Measurements from ENCODE around the gene SGSH. TPM values are rescaled to one million over a fixed set of nuclear protein-coding genes. Genes with fewer than 3 reads are reported as not detected.

Gene SGSH
- total and polyA plus RNA-seq, 2 experiments from 2014 or later = 21.2 to 63.5 TPM

GRCh38 chr17:80173126-80173525 lies 47.0 kb downstream of the SGSH start:
- no peak overlapping the region for H2AFZ ChIP-seq
- H3K36me3 ChIP-seq (ENCODE audit: low read depth) = no peaks in the 10 kb centered on the region
- no peak overlapping the region for H3K27ac ChIP-seq
- no peaks in the 10 kb centered on the region for H3K9me2 ChIP-seq (ENCODE audit: insufficient read depth)
- in situ Hi-C loops (cut with MboI) = no loop called here
- no peaks in the 10 kb centered on the region for H4K20me1 ChIP-seq (ENCODE audit: insufficient read depth)
- DNase-seq = no peak
- no peaks in the 10 kb centered on the region for H3K79me2 ChIP-seq (ENCODE audit: insufficient read depth)
- no peaks in the 10 kb centered on the region for H3F3A ChIP-seq (ENCODE audit: insufficient read depth)
- TF ChIP-seq EZH2 (IDR thresholded peaks at IDR 0.05; ENCODE audit: insufficient read depth, poor library complexity, severe bottlenecking) = no peak
- no peak for TF ChIP-seq EZH2phosphoT487 (IDR thresholded peaks at IDR 0.05; ENCODE audit: insufficient read depth, low read depth)
- no peaks in the 10 kb centered on the region for H3K27me3 ChIP-seq (replicated peaks; ENCODE audit: insufficient read depth)
- 83 to 87% methylated on average over 12 of the region's 12 CpGs for WGBS, 2 experiments (ENCODE audit: low coverage in 1 of 2, low lambda C conversion rate in 2 of 2, missing lambda C conversion rate in 2 of 2)
- no peaks in the 10 kb centered on the region for H3K4me1 ChIP-seq (ENCODE audit: insufficient read depth)
- no peak overlapping the region for H3K4me3 ChIP-seq
- no peak overlapping the region for H3K4me2 ChIP-seq (ENCODE audit: unreplicated experiment)
- no peaks in the 10 kb centered on the region for H3K9me3 ChIP-seq (ENCODE audit: low read depth)
- no peak overlapping the region for H3K9ac ChIP-seq

- WGBS, 2 experiments (ENCODE audit: low coverage in 1 of 2, low lambda C conversion rate in 2 of 2, missing lambda C conversion rate in 2 of 2) = 69 to 72% methylated on average over 7 of the region's 7 CpGs
- H3K4me2 ChIP-seq (ENCODE audit: unreplicated experiment) = no peak overlapping the region
- no peaks in the 10 kb centered on the region for H4K20me1 ChIP-seq (ENCODE audit: insufficient read depth)
- H3K79me2 ChIP-seq (ENCODE audit: insufficient read depth) = no peaks in the 10 kb centered on the region
- in situ Hi-C loops (cut with MboI) = no loop called here
- H3K4me1 ChIP-seq (ENCODE audit: insufficient read depth) = no peaks in the 10 kb centered on the region
- no peaks in the 10 kb centered on the region for H3K27me3 ChIP-seq (replicated peaks; ENCODE audit: insufficient read depth)
- no peak overlapping the region for H2AFZ ChIP-seq
- H3K36me3 ChIP-seq (ENCODE audit: low read depth) = no peaks in the 10 kb centered on the region
- H3K27ac ChIP-seq = no peak overlapping the region
- no peaks in the 10 kb centered on the region for H3F3A ChIP-seq (ENCODE audit: insufficient read depth)
- no peaks in the 10 kb centered on the region for H3K9me3 ChIP-seq (ENCODE audit: low read depth)
- no peaks in the 10 kb centered on the region for H3K9me2 ChIP-seq (ENCODE audit: insufficient read depth)
- no peak overlapping the region for H3K4me3 ChIP-seq
- no peak for TF ChIP-seq EZH2 (IDR thresholded peaks at IDR 0.05; ENCODE audit: insufficient read depth, poor library complexity, severe bottlenecking)
- no peak for TF ChIP-seq EZH2phosphoT487 (IDR thresholded peaks at IDR 0.05; ENCODE audit: insufficient read depth, low read depth)
- DNase-seq = no peak
- H3K9ac ChIP-seq = no peak overlapping the region
These were observed 48.5 kb downstream of the SGSH start for GRCh38 chr17:80171681-80172080.

GRCh38 chr17:80169784-80170500 lies 50.2 kb downstream of the SGSH start, which contains the start of gene CARD14:
TSS of gene CARD14 (plus strand) at chr17:80170030. CDS start at chr17:80181439, 11,409 bp downstream.
- 60 to 61% methylated on average over 19 of the region's 19 CpGs for WGBS, 2 experiments (ENCODE audit: low coverage in 1 of 2, low lambda C conversion rate in 2 of 2, missing lambda C conversion rate in 2 of 2)
- Histone ChIP-seq H3K4me1 (ENCODE audit: insufficient read depth) (no peaks in the 10 kb centered on the region), H3K4me2 (ENCODE audit: unreplicated experiment) (no peak within 1 kb of the TSS), H3K36me3 (ENCODE audit: low read depth) (no peaks in the 10 kb centered on the region), H3K9me3 (ENCODE audit: low read depth) (no peaks in the 10 kb centered on the region), H4K20me1 (ENCODE audit: insufficient read depth) (no peaks in the 10 kb centered on the region), H3F3A (ENCODE audit: insufficient read depth) (no peaks in the 10 kb centered on the region), H2AFZ (no peak within 1 kb of the TSS), H3K9ac (no peak within 1 kb of the TSS), H3K9me2 (ENCODE audit: insufficient read depth) (no peaks in the 10 kb centered on the region), H3K27me3 (replicated peaks; ENCODE audit: insufficient read depth) (no peaks in the 10 kb centered on the region), H3K79me2 (ENCODE audit: insufficient read depth) (no peaks in the 10 kb centered on the region), H3K4me3 (no peak within 1 kb of the TSS), H3K27ac (no peak within 1 kb of the TSS)
- in situ Hi-C loops (cut with MboI) = no loop called here
- TF ChIP-seq EZH2 (IDR thresholded peaks at IDR 0.05; ENCODE audit: insufficient read depth, poor library complexity, severe bottlenecking) (no peak), EZH2phosphoT487 (IDR thresholded peaks at IDR 0.05; ENCODE audit: insufficient read depth, low read depth) (no peak)
- DNase-seq = no peak

GRCh38 chr17:80169107-80169506 lies 51.0 kb downstream of the SGSH start:
- no peaks in the 10 kb centered on the region for H3K9me2 ChIP-seq (ENCODE audit: insufficient read depth)
- DNase-seq = no peak
- H3K9me3 ChIP-seq (ENCODE audit: low read depth) = no peaks in the 10 kb centered on the region
- H3K27me3 ChIP-seq (replicated peaks; ENCODE audit: insufficient read depth) = no peaks in the 10 kb centered on the region
- H3K27ac ChIP-seq = no peak overlapping the region
- no peaks in the 10 kb centered on the region for H4K20me1 ChIP-seq (ENCODE audit: insufficient read depth)
- in situ Hi-C loops (cut with MboI) = no loop called here
- H3K4me2 ChIP-seq (ENCODE audit: unreplicated experiment) = no peak overlapping the region
- H3K79me2 ChIP-seq (ENCODE audit: insufficient read depth) = no peaks in the 10 kb centered on the region
- 78 to 80% methylated on average over 5 of the region's 5 CpGs for WGBS, 2 experiments (ENCODE audit: low coverage in 1 of 2, low lambda C conversion rate in 2 of 2, missing lambda C conversion rate in 2 of 2)
- H3K4me1 ChIP-seq (ENCODE audit: insufficient read depth) = no peaks in the 10 kb centered on the region
- TF ChIP-seq EZH2 (IDR thresholded peaks at IDR 0.05; ENCODE audit: insufficient read depth, poor library complexity, severe bottlenecking) (no peak), EZH2phosphoT487 (IDR thresholded peaks at IDR 0.05; ENCODE audit: insufficient read depth, low read depth) (no peak)
- H3F3A ChIP-seq (ENCODE audit: insufficient read depth) = no peaks in the 10 kb centered on the region
- no peak overlapping the region for H3K4me3 ChIP-seq
- H3K36me3 ChIP-seq (ENCODE audit: low read depth) = no peaks in the 10 kb centered on the region
- H2AFZ ChIP-seq = no peak overlapping the region
- H3K9ac ChIP-seq = no peak overlapping the region

Measured in GM23248 (cell line).